Endodermal cell (in vitro differentiated cells): ENCODE data around the gene XXYLT1. TPM values are rescaled to one million over a fixed set of nuclear protein-coding genes. Genes with fewer than 3 reads are reported as not detected.

ENCODE experiments used
- DNase-seq: peaks from one replicate; pipeline ENCODE4 v3.0.0-alpha.2; 2017
- H3K27ac ChIP-seq: 2 replicates; pipeline ENCODE4 v1.5.1; 2013; ENCODE audit warnings: mild to moderate bottlenecking, low read depth, low read length, moderate library complexity
- H3K27me3 ChIP-seq: 2 replicates; pipeline ENCODE4 v1.6.1; 2013; ENCODE audit warnings: mild to moderate bottlenecking, low read length, moderate library complexity; ENCODE audit not compliant: insufficient read depth, control insufficient read depth, poor library complexity, severe bottlenecking
- H3K36me3 ChIP-seq: 2 replicates; pipeline ENCODE4 v1.7.0; 2013; ENCODE audit warnings: mild to moderate bottlenecking, low read length, moderate library complexity; ENCODE audit not compliant: control insufficient read depth, insufficient read depth
- H3K4me1 ChIP-seq: one replicate; pipeline ENCODE4 v1.7.0; 2013; ENCODE audit warnings: low read length; ENCODE audit not compliant: control insufficient read depth, insufficient read depth
- H3K4me3 ChIP-seq: 2 replicates; pipeline ENCODE4 v1.5.1; 2013; ENCODE audit warnings: mild to moderate bottlenecking, low read length, moderate library complexity
- H3K9ac ChIP-seq: 2 replicates; pipeline ENCODE4 v1.6.1; 2013; ENCODE audit warnings: mild to moderate bottlenecking, low read length, moderate library complexity; ENCODE audit not compliant: poor library complexity, severe bottlenecking; ENCODE audit errors: extremely low read depth
- H3K9me3 ChIP-seq: 2 replicates; pipeline ENCODE4 v1.6.1; 2013; ENCODE audit warnings: mild to moderate bottlenecking, low read length, moderate library complexity; ENCODE audit not compliant: control insufficient read depth
- H3K27ac Mint-ChIP-seq: 2 replicates; pipeline ENCODE4 v1.8.0; 2020; ENCODE audit warnings: mixed read lengths
- H3K27me3 Mint-ChIP-seq: 2 replicates; pipeline ENCODE4 v1.8.0; 2021; ENCODE audit warnings: mild to moderate bottlenecking, mixed read lengths; ENCODE audit not compliant: insufficient read depth
- H3K36me3 Mint-ChIP-seq: 2 replicates; pipeline ENCODE4 v1.8.0; 2020; ENCODE audit warnings: low read depth, mixed read lengths
- H3K4me1 Mint-ChIP-seq: 2 replicates; pipeline ENCODE4 v1.8.0; 2020; ENCODE audit warnings: mixed read lengths
- H3K4me3 Mint-ChIP-seq: 2 replicates; pipeline ENCODE4 v1.8.0; 2020; ENCODE audit warnings: mild to moderate bottlenecking, moderate library complexity, mixed read lengths
- H3K9me3 Mint-ChIP-seq: 2 replicates; pipeline ENCODE4 v1.8.0; 2020; ENCODE audit warnings: mild to moderate bottlenecking, mixed read lengths
- CTCF ChIP-seq: fragments of 200-600 bp; sonication (generic); conservative IDR thresholded peaks from 2 replicates; pipeline ENCODE4 v1.5.0; 2021; ENCODE audit warnings: antibody characterized with exemption, mild to moderate bottlenecking
- WGBS, 2 experiments: methylation state at CpG; one replicate each; pipeline versions ENCODE4 v1.1.5 to v1.1.7; 2013; ENCODE audit warnings: missing lambda C conversion rate in 2 of 2, mixed read lengths in 1 of 2; ENCODE audit not compliant: insufficient coverage in 1 of 2, insufficient read length in 1 of 2; 5-methylcytosine and 5-hydroxymethylcytosine counted together
- total RNA-seq, 2 donors: library from RNA; stranded (reverse); fragmentation: NEBNext Ultra II Directional in 1 of 2; extraction: Animal tissue kit (Norgen Biotek cat#: 25700) in 1 of 2; gene quantifications; 2 replicates in 1 of 2; 3 replicates in 1 of 2; pipeline ENCODE4 v1.2.1, GENCODE V29; 2021

The XXYLT1 gene
- total RNA-seq, 2 donors from 2014 or later, result 35.5 to 38.3 TPM

- H3K36me3 Mint-ChIP-seq, result no peaks in the 10 kb centered on the region
- no peak for TF ChIP-seq CTCF
- no peaks in the 10 kb centered on the region for H3K27me3 Mint-ChIP-seq
- H3K9me3 ChIP-seq, result no peaks in the 10 kb centered on the region
- H3K4me3 ChIP-seq, result no peak overlapping the region
- peak; percentile 43 for DNase-seq
- no peaks in the 10 kb centered on the region for H3K4me1 Mint-ChIP-seq
- H3K36me3 ChIP-seq, result no peaks in the 10 kb centered on the region
- H3K4me3 Mint-ChIP-seq, result no peak overlapping the region
- no peaks in the 10 kb centered on the region for H3K27me3 ChIP-seq
- H3K9me3 Mint-ChIP-seq, result no peaks in the 10 kb centered on the region
- no peaks in the 10 kb centered on the region for H3K4me1 ChIP-seq
- 71 to 85% methylated on average over 7 to 15 of the region's 16 CpGs for WGBS, 2 experiments
- no peak overlapping the region for H3K27ac ChIP-seq
- no peak overlapping the region for H3K27ac Mint-ChIP-seq
- no peak overlapping the region for H3K9ac ChIP-seq
Measured at GRCh38 chr3:195048059-195048905, 222.7 kb downstream of the XXYLT1 start.

GRCh38 chr3:195047536-195047935 is 223.4 kb downstream of the XXYLT1 start:
- no peak for DNase-seq
- 83 to 87% methylated on average over 1 to 3 of the region's 3 CpGs for WGBS, 2 experiments

GRCh38 chr3:195046441-195046840 is 224.5 kb downstream of the XXYLT1 start:
- H3K4me3 ChIP-seq, result no peak overlapping the region
- H3K4me1 Mint-ChIP-seq, result peaks cover 10% of the 10 kb centered on the region
- WGBS, 2 experiments, result 88 to 100% methylated on average over 3 to 6 of the region's 6 CpGs
- H3K27me3 ChIP-seq, result no peaks in the 10 kb centered on the region
- no peaks in the 10 kb centered on the region for H3K4me1 ChIP-seq
- H3K4me3 Mint-ChIP-seq, result no peak overlapping the region
- no peak overlapping the region for H3K27ac Mint-ChIP-seq
- no peak overlapping the region for H3K27ac ChIP-seq
- H3K36me3 ChIP-seq, result no peaks in the 10 kb centered on the region
- no peaks in the 10 kb centered on the region for H3K9me3 ChIP-seq
- no peak for TF ChIP-seq CTCF
- H3K36me3 Mint-ChIP-seq, result no peaks in the 10 kb centered on the region
- H3K9ac ChIP-seq, result no peak overlapping the region
- no peaks in the 10 kb centered on the region for H3K9me3 Mint-ChIP-seq
- peak; percentile 35 for DNase-seq
- H3K27me3 Mint-ChIP-seq, result no peaks in the 10 kb centered on the region

More at GRCh38 chr3:195047536-195047935, 223.4 kb downstream of the XXYLT1 start:
- H3K27me3 Mint-ChIP-seq, result no peaks in the 10 kb centered on the region
- H3K4me3 Mint-ChIP-seq, result no peak overlapping the region
- no peak for TF ChIP-seq CTCF
- no peaks in the 10 kb centered on the region for H3K27me3 ChIP-seq
- no peaks in the 10 kb centered on the region for H3K9me3 ChIP-seq
- peaks cover 6% of the 10 kb centered on the region for H3K4me1 Mint-ChIP-seq
- H3K9ac ChIP-seq, result no peak overlapping the region
- no peaks in the 10 kb centered on the region for H3K36me3 ChIP-seq
- H3K27ac Mint-ChIP-seq, result no peak overlapping the region
- H3K27ac ChIP-seq, result no peak overlapping the region
- no peak overlapping the region for H3K4me3 ChIP-seq
- H3K4me1 ChIP-seq, result no peaks in the 10 kb centered on the region
- H3K36me3 Mint-ChIP-seq, result no peaks in the 10 kb centered on the region
- no peaks in the 10 kb centered on the region for H3K9me3 Mint-ChIP-seq
